HepG2 (cell line): Measurements from ENCODE around the gene MIEF1. TPM values are rescaled to one million over a fixed set of nuclear protein-coding genes. Genes with fewer than 3 reads are reported as not detected.

ENCODE experiments used
- ATAC-seq: fragments of 200-7000 bp; cut with Tn5 transposase; 3 replicates; pipeline ENCODE4 v1.9.1; 2020; ENCODE audit warnings: mild to moderate bottlenecking, moderate library complexity
- BruUV-seq: library from RNA; stranded (reverse); fragments of 400-500 nt; replicated peaks from 2 replicates; lab custom pipeline; 2021; lab: Mats Ljungman, UMichigan
- CTCF ChIA-PET: fragments of 300-600 bp; formaldehyde crosslinking; extraction: SDS; loops from one replicate; lab custom pipeline; 2021; ENCODE audit warnings: low total read pairs, inconsistent platforms, low intra/inter-chr PET ratio; lab: Yijun Ruan, JAX
- POLR2A ChIA-PET: fragments of 350-600 bp; sonication (Branson Sonifier 250); formaldehyde crosslinking; loops from one replicate; lab custom pipeline; 2020; ENCODE audit warnings: antibody characterized with exemption, inconsistent platforms; lab: Yijun Ruan, JAX
- DNase-seq: peaks from one replicate; pipeline ENCODE4 v3.0.0-alpha.2; 2015; ENCODE audit warnings: low spot score
- FAIRE-seq: peaks from 3 replicates; lab custom pipeline; 2011; peaks lifted over from hg19 to GRCh38; lab: Jason Lieb, UNC
- H2AFZ ChIP-seq: one replicate; pipeline ENCODE4 v1.6.1; 2011; ENCODE audit warnings: low read length, inconsistent platforms
- H3K27ac ChIP-seq: fragments of 300-600 bp; 3 replicates; pipeline ENCODE4 v1.8.0; 2011; ENCODE audit warnings: mixed run types, mild to moderate bottlenecking, mixed read lengths, low read length, inconsistent platforms; ENCODE audit not compliant: insufficient read depth; ENCODE audit errors: extremely low read length
- H3K27me3 ChIP-seq, 2 experiments: fragments of 200-600 bp in 1 of 2; 2 replicates in 1 of 2; 3 replicates in 1 of 2; pipeline versions ENCODE4 v1.6.0 to v1.8.0; 2011; ENCODE audit warnings: low read length in 2 of 2, mild to moderate bottlenecking in 2 of 2, moderate library complexity in 2 of 2, inconsistent platforms in 1 of 2; ENCODE audit not compliant: insufficient read depth in 2 of 2, control insufficient read depth in 1 of 2
- H3K36me3 ChIP-seq, 2 experiments: fragments of 200-600 bp in 1 of 2; replicated peaks in 1 of 2; 2 replicates in 1 of 2; 3 replicates in 1 of 2; pipeline versions ENCODE4 v1.5.1 to v1.8.0; 2011; ENCODE audit warnings: low read length in 2 of 2, inconsistent platforms in 1 of 2; ENCODE audit not compliant: insufficient read depth in 2 of 2, control insufficient read depth in 1 of 2
- H3K4me1 ChIP-seq: 2 replicates; pipeline ENCODE4 v1.5.1; 2012; ENCODE audit warnings: low read length, inconsistent platforms; ENCODE audit not compliant: insufficient read depth
- H3K4me2 ChIP-seq: 2 replicates; pipeline ENCODE4 v1.6.0; 2011; ENCODE audit warnings: low read depth, low read length, inconsistent platforms
- H3K4me3 ChIP-seq, 3 experiments: fragments of 200-600 bp in 1 of 3; sonication (generic), shearing (Covaris generic) in 1 of 3; replicated peaks in 1 of 3; 2 replicates each; pipeline ENCODE4 v1.5.1; 2011 to 2016; ENCODE audit warnings: low read length in 3 of 3, inconsistent platforms in 2 of 3, low read depth in 2 of 3, mild to moderate bottlenecking in 2 of 3, control low read depth in 1 of 3, mixed read lengths in 1 of 3; ENCODE audit not compliant: insufficient read depth in 1 of 3
- H3K79me2 ChIP-seq: one replicate; pipeline ENCODE4 v1.6.1; 2011; ENCODE audit warnings: low read length, inconsistent platforms; ENCODE audit not compliant: insufficient read depth
- H3K9ac ChIP-seq: 2 replicates; pipeline ENCODE4 v1.6.0; 2011; ENCODE audit warnings: mild to moderate bottlenecking, low read depth, low read length, inconsistent platforms; ENCODE audit not compliant: insufficient read depth
- H3K9me3 ChIP-seq: 2 replicates; pipeline ENCODE4 v1.5.1; 2012; ENCODE audit warnings: mild to moderate bottlenecking, low read length
- H4K20me1 ChIP-seq: 2 replicates; pipeline ENCODE4 v1.6.0; 2011; ENCODE audit warnings: inconsistent platforms, mild to moderate bottlenecking, low read length, moderate library complexity; ENCODE audit not compliant: insufficient read depth
- AGO1 ChIP-seq: fragments of 200-400 bp; formaldehyde crosslinking; IDR thresholded peaks from 2 replicates; pipeline ENCODE4 v1.6.1; 2017; ENCODE audit warnings: mild to moderate bottlenecking, low read depth, low read length, moderate library complexity; ENCODE audit not compliant: poor library complexity, severe bottlenecking
- ATAD3A ChIP-seq: sonication (generic); formaldehyde crosslinking; IDR thresholded peaks from 2 replicates; pipeline ENCODE4 v1.4.0; 2020; ENCODE audit warnings: missing genetic modification reagents
- CBX2 ChIP-seq, 2 experiments: fragments of 200-600 bp in 1 of 2; sonication (generic); formaldehyde crosslinking in 1 of 2; IDR thresholded peaks; 2 replicates each; pipeline versions ENCODE4 v1.7.0 to v1.8.1; 2018 to 2022; ENCODE audit warnings: low read depth in 2 of 2, low read length in 1 of 2, mild to moderate bottlenecking in 1 of 2, missing genetic modification reagents in 1 of 2
- FOXO4 ChIP-seq: sonication (generic); formaldehyde crosslinking; conservative IDR thresholded peaks from 2 replicates; pipeline ENCODE4 v1.8.1; 2023; ENCODE audit warnings: missing genetic modification reagents
- JARID2 ChIP-seq: sonication (generic); formaldehyde crosslinking; IDR thresholded peaks from 2 replicates; pipeline ENCODE4 v1.8.1; 2023; ENCODE audit warnings: missing genetic modification reagents, inconsistent platforms; ENCODE audit not compliant: insufficient replicate concordance
- PHF8 ChIP-seq: sonication (generic); formaldehyde crosslinking; IDR thresholded peaks from 2 replicates; pipeline ENCODE4 v1.5.0; 2020; ENCODE audit warnings: missing genetic modification reagents
- SMYD3 ChIP-seq: sonication (generic); formaldehyde crosslinking; IDR thresholded peaks from 2 replicates; pipeline ENCODE4 v1.8.1; 2023; ENCODE audit warnings: mild to moderate bottlenecking, missing genetic modification reagents
- TAF15 ChIP-seq: fragments of 200-400 bp; formaldehyde crosslinking; IDR thresholded peaks from one replicate; pipeline ENCODE4 v1.6.1; 2018; ENCODE audit warnings: mild to moderate bottlenecking, low read depth, low read length; ENCODE audit not compliant: poor library complexity, severe bottlenecking
- ZFP90 ChIP-seq: sonication (generic); formaldehyde crosslinking; IDR thresholded peaks from 2 replicates; pipeline ENCODE4 v1.8.0; 2022; ENCODE audit warnings: missing genetic modification reagents, mild to moderate bottlenecking, inconsistent platforms, borderline replicate concordance
- ZFX ChIP-seq: sonication (generic); formaldehyde crosslinking; IDR thresholded peaks from 2 replicates; pipeline ENCODE4 v1.4.0; 2020; ENCODE audit warnings: mild to moderate bottlenecking, low read depth, missing genetic modification reagents, moderate library complexity
- ZNF558 ChIP-seq: sonication (generic); formaldehyde crosslinking; IDR thresholded peaks from 2 replicates; pipeline ENCODE4 v1.9.0; 2022; ENCODE audit warnings: mild to moderate bottlenecking, missing genetic modification reagents, borderline replicate concordance
- ZNF562 ChIP-seq: sonication (generic); formaldehyde crosslinking; IDR thresholded peaks from 2 replicates; pipeline ENCODE4 v1.8.0; 2022; ENCODE audit warnings: missing genetic modification reagents, borderline replicate concordance
- ZSCAN29 ChIP-seq: sonication (generic); formaldehyde crosslinking; conservative IDR thresholded peaks from 2 replicates; pipeline ENCODE4 v1.4.0; 2020; ENCODE audit warnings: mild to moderate bottlenecking, missing genetic modification reagents
- WGBS: methylation state at CpG from one replicate; pipeline ENCODE4 v1.1.6; 2017; ENCODE audit warnings: low lambda C conversion rate; 5-methylcytosine and 5-hydroxymethylcytosine counted together
- in situ Hi-C: cut with HindIII; loops from 2 replicates; pipeline ENCODE4 v1.10.0; 2017; ENCODE audit warnings: low pct_unique_long_range_greater_than_20kb; ENCODE audit not compliant: extremely low pct_ligation_motif_present
- intact Hi-C: fragments of 100-400 bp; cut with micrococcal nuclease; formaldehyde crosslinking; loops from one replicate; pipeline ENCODE4 v1.10.0; 2022; ENCODE audit not compliant: unreplicated experiment
- polyA plus RNA-seq, 8 experiments: library from polyadenylated mRNA; depleted of rRNA in 3 of 8; stranded (reverse) in 7 of 8; unstranded in 1 of 8; fragments of >200 nt; fragmentation: Illumina TruSeq in 4 of 8; extraction: Trizol in 4 of 8; gene quantifications; 2 replicates each; pipeline versions ENCODE4 v1.2.1 to v1.2.3, GENCODE V29; 2011 to 2016; ENCODE audit warnings: low read depth in 4 of 8, missing spikeins in 1 of 8, mixed read lengths in 1 of 8; ENCODE audit not compliant: insufficient read depth in 1 of 8
- total RNA-seq, 5 experiments: library from RNA; depleted of rRNA; stranded (reverse); fragments of >200 nt; fragmentation: Illumina TruSeq; extraction: Trizol; gene quantifications; 2 replicates each; pipeline ENCODE4 v1.2.3, GENCODE V29; 2016; ENCODE audit warnings: low read depth in 1 of 5
- TF ChIP-seq, protein P1 (sequence below): sonication (generic); formaldehyde crosslinking; IDR thresholded peaks from 2 replicates; pipeline ENCODE4 v1.8.0; 2023; ENCODE audit warnings: mild to moderate bottlenecking, missing genetic modification reagents
- TF ChIP-seq, protein P2 (sequence below): sonication (generic); formaldehyde crosslinking; conservative IDR thresholded peaks from 2 replicates; pipeline ENCODE4 v1.4.0; 2020; ENCODE audit warnings: mild to moderate bottlenecking, missing genetic modification reagents, moderate library complexity

The MIEF1 gene
- total and polyA plus RNA-seq, 2 of the 13 experiments (the other 11 are each of a cell fraction or from before 2014, with no cell fraction given): 21.7 to 34.8 TPM

GRCh38 chr22:39487826-39488520 lies 14.1 kb upstream of the MIEF1 start:
- CTCF ChIA-PET: no interaction called here
- TF ChIP-seq AGO1: no peak
- no peak for TF ChIP-seq ZFX
- TF ChIP-seq ATAD3A: no peak
- TF ChIP-seq, protein P1, sequence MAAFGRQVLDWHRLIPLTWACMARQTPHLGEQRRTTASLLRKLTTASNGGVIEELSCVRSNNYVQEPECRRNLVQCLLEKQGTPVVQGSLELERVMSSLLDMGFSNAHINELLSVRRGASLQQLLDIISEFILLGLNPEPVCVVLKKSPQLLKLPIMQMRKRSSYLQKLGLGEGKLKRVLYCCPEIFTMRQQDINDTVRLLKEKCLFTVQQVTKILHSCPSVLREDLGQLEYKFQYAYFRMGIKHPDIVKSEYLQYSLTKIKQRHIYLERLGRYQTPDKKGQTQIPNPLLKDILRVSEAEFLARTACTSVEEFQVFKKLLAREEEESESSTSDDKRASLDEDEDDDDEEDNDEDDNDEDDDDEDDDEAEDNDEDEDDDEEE (CRISPR knock-in tag): no peak
- TF ChIP-seq TAF15: no peak
- no peak for TF ChIP-seq ZSCAN29 (CRISPR knock-in tag)
- TF ChIP-seq JARID2 (CRISPR knock-in tag): no peak
- TF ChIP-seq ZNF562 (CRISPR knock-in tag): no peak
- no peak for TF ChIP-seq ZFP90 (CRISPR knock-in tag)
- TF ChIP-seq SMYD3 (CRISPR knock-in tag): no peak
- TF ChIP-seq, protein P2, sequence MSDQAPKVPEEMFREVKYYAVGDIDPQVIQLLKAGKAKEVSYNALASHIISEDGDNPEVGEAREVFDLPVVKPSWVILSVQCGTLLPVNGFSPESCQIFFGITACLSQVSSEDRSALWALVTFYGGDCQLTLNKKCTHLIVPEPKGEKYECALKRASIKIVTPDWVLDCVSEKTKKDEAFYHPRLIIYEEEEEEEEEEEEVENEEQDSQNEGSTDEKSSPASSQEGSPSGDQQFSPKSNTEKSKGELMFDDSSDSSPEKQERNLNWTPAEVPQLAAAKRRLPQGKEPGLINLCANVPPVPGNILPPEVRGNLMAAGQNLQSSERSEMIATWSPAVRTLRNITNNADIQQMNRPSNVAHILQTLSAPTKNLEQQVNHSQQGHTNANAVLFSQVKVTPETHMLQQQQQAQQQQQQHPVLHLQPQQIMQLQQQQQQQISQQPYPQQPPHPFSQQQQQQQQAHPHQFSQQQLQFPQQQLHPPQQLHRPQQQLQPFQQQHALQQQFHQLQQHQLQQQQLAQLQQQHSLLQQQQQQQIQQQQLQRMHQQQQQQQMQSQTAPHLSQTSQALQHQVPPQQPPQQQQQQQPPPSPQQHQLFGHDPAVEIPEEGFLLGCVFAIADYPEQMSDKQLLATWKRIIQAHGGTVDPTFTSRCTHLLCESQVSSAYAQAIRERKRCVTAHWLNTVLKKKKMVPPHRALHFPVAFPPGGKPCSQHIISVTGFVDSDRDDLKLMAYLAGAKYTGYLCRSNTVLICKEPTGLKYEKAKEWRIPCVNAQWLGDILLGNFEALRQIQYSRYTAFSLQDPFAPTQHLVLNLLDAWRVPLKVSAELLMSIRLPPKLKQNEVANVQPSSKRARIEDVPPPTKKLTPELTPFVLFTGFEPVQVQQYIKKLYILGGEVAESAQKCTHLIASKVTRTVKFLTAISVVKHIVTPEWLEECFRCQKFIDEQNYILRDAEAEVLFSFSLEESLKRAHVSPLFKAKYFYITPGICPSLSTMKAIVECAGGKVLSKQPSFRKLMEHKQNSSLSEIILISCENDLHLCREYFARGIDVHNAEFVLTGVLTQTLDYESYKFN (CRISPR knock-in tag): no peak
- no peak for TF ChIP-seq PHF8 (CRISPR knock-in tag)
- TF ChIP-seq ZNF558: no peak
- TF ChIP-seq FOXO4 (CRISPR knock-in tag): no peak
- TF ChIP-seq CBX2 (IDR thresholded peaks at IDR 0.05; ENCODE audit: low read depth, low read length): no peak
- TF ChIP-seq CBX2 (CRISPR knock-in tag; IDR thresholded peaks at IDR 0.05; ENCODE audit: low read depth): no peak
- TF ChIP-seq, all 625 proteins: peak for 0
- peaks cover 0 to 2% of the 10 kb centered on the region in 2 experiments; a peak in 1 of 5 replicates for H3K27me3 ChIP-seq
- ATAC-seq: no peak
- intact Hi-C loops (no loop called here), in situ Hi-C loops (no loop called here)
- no peak for FAIRE-seq
- H3K4me3 ChIP-seq: no peak overlapping the region
- peaks cover 19% of the 10 kb centered on the region for H3K4me1 ChIP-seq
- H3K36me3 ChIP-seq: no peaks in the 10 kb centered on the region
- no peak overlapping the region for H3K27ac ChIP-seq
- 86% methylated on average over 59 of the region's 70 CpGs for WGBS
- H3K79me2 ChIP-seq: no peaks in the 10 kb centered on the region
- H3K4me2 ChIP-seq: no peak overlapping the region
- DNase-seq: no peak
- no TSS peak for BruUV-seq
- POLR2A ChIA-PET: no interaction called here
- no peak overlapping the region for H2AFZ ChIP-seq
- no peaks in the 10 kb centered on the region for H4K20me1 ChIP-seq
- H3K9ac ChIP-seq: no peak overlapping the region
- H3K9me3 ChIP-seq: no peaks in the 10 kb centered on the region
